OCI-LY3 (cell line): ENCODE measurements around the gene TPRG1.

Experiments
- H2AFZ ChIP-seq: fragments of 200-600, 300-600 bp; shearing (Covaris generic); 2 replicates; pipeline ENCODE4 v1.6.0; 2014; ENCODE audit warnings: antibody characterized with exemption, low read depth, low read length
- H3K27ac ChIP-seq: fragments of 200-600, 300-600 bp; sonication (generic); 2 replicates; pipeline ENCODE4 v1.5.1; 2014; ENCODE audit warnings: mild to moderate bottlenecking, low read length, moderate library complexity, mixed read lengths
- H3K27me3 ChIP-seq: fragments of 200-600, 300-600 bp; sonication (generic); 2 replicates; pipeline ENCODE4 v1.6.1; 2014; ENCODE audit warnings: low read depth, low read length, mixed read lengths
- H3K36me3 ChIP-seq: fragments of 200-600, 300-600 bp; sonication (generic); replicated peaks from 2 replicates; pipeline ENCODE3; 2014; ENCODE audit warnings: low read depth, low read length, mixed read lengths
- H3K4me1 ChIP-seq: fragments of 300-600, 200-600 bp; sonication (generic); 2 replicates; pipeline ENCODE4 v1.6.1; 2014; ENCODE audit warnings: low read length, mixed read lengths
- H3K4me2 ChIP-seq: fragments of 200-600, 300-600 bp; sonication (generic); 2 replicates; pipeline ENCODE4 v1.6.1; 2014; ENCODE audit warnings: low read length, mixed read lengths
- H3K4me3 ChIP-seq: fragments of 300-600, 200-600 bp; sonication (generic); 2 replicates; pipeline ENCODE4 v1.5.1; 2014; ENCODE audit warnings: antibody characterized with exemption, mild to moderate bottlenecking, low read length, moderate library complexity
- H3K79me2 ChIP-seq: fragments of 300-600, 200-600 bp; shearing (Covaris generic); 2 replicates; pipeline ENCODE4 v1.6.1; 2014; ENCODE audit warnings: mild to moderate bottlenecking, low read length, mixed read lengths
- H3K9ac ChIP-seq: fragments of 300-600, 200-600 bp; shearing (Covaris generic); 2 replicates; pipeline ENCODE4 v1.6.0; 2014; ENCODE audit warnings: mild to moderate bottlenecking, low read length, moderate library complexity
- H3K9me3 ChIP-seq: fragments of 200-600, 300-600 bp; shearing (Covaris generic); 2 replicates; pipeline ENCODE4 v1.6.1; 2014; ENCODE audit warnings: low read length, mixed read lengths; ENCODE audit not compliant: insufficient read depth
- H4K20me1 ChIP-seq: fragments of 200-600, 300-600 bp; sonication (generic); 2 replicates; pipeline ENCODE4 v1.6.1; 2016; ENCODE audit warnings: low read length, mixed read lengths; ENCODE audit not compliant: insufficient read depth
- EZH2phosphoT487 ChIP-seq: fragments of 200-600 bp; shearing (Covaris generic); IDR thresholded peaks from 2 replicates; pipeline ENCODE4 v1.6.1; 2018; ENCODE audit warnings: antibody characterized with exemption, mixed run types, low read depth
- TF ChIP-seq, protein P1 (sequence below): fragments of 200-600, 300-600 bp; sonication (generic); IDR thresholded peaks from 2 replicates; pipeline ENCODE4 v1.5.1; 2014; ENCODE audit warnings: antibody characterized with exemption, low read length, low read depth

TPRG1 gene

DNA sequence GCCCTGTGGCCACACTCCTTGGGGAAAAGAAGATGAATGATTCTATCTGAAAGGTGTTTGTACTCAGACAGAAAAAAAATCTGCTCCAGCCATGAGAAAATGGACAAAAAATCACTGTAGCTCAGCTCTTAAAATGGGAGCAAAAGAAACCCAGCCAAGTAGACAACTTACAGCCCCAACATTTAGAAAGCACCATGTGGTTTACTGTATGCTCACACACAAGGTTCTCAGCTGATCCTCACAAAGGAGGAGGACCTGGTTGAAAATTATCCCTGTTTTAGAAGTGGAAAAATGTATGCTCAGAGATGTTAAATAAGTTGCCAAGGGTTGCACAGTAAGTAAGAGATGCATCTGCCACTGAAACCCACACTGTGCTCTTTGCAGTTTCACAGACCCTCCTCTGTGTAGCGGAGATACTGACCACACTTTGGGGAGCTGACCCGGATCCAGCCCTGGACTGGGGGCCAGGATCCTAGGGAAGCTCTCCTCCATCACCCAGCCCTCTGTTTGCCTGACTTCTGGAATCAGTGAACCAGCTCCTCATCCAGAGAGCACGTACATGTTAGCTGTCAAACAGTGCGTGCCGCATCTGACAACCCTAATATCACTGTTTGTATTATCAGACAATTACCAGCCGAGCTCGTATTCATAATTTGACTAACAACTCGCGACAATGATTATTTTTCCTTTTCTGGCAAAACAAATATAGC, 32.7 kb upstream of the TPRG1 start:
- no peaks in the 10 kb centered on the region for H3K27me3 ChIP-seq
- no peaks in the 10 kb centered on the region for H3K9me3 ChIP-seq
- no peak overlapping the region for H3K4me3 ChIP-seq
- H3K27ac ChIP-seq, result no peak overlapping the region
- H2AFZ ChIP-seq, result no peak overlapping the region
- no peaks in the 10 kb centered on the region for H3K36me3 ChIP-seq
- H3K4me2 ChIP-seq, result no peak overlapping the region
- peaks cover 21% of the 10 kb centered on the region for H3K4me1 ChIP-seq
- no peaks in the 10 kb centered on the region for H3K79me2 ChIP-seq
- no peak overlapping the region for H3K9ac ChIP-seq
- H4K20me1 ChIP-seq, result no peaks in the 10 kb centered on the region
- no peak for TF ChIP-seq EZH2phosphoT487
- TF ChIP-seq, protein P1, sequence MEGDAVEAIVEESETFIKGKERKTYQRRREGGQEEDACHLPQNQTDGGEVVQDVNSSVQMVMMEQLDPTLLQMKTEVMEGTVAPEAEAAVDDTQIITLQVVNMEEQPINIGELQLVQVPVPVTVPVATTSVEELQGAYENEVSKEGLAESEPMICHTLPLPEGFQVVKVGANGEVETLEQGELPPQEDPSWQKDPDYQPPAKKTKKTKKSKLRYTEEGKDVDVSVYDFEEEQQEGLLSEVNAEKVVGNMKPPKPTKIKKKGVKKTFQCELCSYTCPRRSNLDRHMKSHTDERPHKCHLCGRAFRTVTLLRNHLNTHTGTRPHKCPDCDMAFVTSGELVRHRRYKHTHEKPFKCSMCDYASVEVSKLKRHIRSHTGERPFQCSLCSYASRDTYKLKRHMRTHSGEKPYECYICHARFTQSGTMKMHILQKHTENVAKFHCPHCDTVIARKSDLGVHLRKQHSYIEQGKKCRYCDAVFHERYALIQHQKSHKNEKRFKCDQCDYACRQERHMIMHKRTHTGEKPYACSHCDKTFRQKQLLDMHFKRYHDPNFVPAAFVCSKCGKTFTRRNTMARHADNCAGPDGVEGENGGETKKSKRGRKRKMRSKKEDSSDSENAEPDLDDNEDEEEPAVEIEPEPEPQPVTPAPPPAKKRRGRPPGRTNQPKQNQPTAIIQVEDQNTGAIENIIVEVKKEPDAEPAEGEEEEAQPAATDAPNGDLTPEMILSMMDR, result no peak

DNA sequence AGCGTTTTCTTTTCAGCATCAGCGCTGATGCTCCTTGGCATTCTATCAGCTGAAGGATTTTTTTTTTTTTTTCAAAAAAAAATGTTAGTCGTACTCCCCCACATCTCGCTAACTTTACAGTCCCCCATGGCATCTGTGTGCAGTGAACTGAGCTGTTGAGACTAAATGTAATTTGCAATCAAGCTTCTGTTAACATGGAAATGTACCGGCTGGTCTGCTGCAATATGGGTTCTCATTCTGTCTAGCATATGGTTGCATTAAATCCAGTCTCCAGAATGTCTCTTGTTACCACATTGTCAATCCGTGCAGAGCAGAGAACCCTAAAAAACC, 32.2 kb upstream of the TPRG1 start:
- TF ChIP-seq, protein P1, result no peak
- Histone ChIP-seq H3K27me3 (no peaks in the 10 kb centered on the region), H2AFZ (no peak overlapping the region), H3K9ac (no peak overlapping the region), H3K4me3 (no peak overlapping the region), H3K4me1 (peaks cover 26% of the 10 kb centered on the region), H3K27ac (no peak overlapping the region), H3K9me3 (no peaks in the 10 kb centered on the region), H4K20me1 (no peaks in the 10 kb centered on the region), H3K36me3 (no peaks in the 10 kb centered on the region), H3K79me2 (no peaks in the 10 kb centered on the region), H3K4me2 (no peak overlapping the region)

DNA sequence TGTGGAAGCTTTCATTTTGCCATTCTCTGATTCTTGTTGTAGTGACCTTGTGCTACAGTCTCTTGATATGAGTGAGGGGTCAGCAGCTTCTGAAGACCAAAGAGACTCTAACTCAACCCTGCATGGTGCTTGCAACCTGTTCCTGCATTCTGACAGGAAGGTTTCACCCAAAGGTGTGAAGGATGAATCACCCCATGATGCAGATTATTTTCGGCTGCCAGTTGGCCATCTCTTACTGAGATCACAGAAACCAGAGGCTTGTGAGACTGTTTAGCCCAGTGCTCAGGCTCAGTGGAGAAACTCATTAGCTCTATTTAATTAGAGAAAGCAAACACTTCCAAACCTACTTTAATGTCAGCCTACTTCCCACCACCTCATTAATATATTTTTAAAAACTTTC, 29.2 kb upstream of the TPRG1 start:
- Histone ChIP-seq H3K9me3 (no peaks in the 10 kb centered on the region), H3K4me3 (no peak overlapping the region), H3K9ac (no peak overlapping the region), H3K27ac (no peak overlapping the region), H3K36me3 (no peaks in the 10 kb centered on the region), H3K79me2 (no peaks in the 10 kb centered on the region), H2AFZ (no peak overlapping the region), H3K4me2 (no peak overlapping the region), H4K20me1 (no peaks in the 10 kb centered on the region), H3K4me1 (peaks cover 31% of the 10 kb centered on the region), H3K27me3 (no peaks in the 10 kb centered on the region)
- TF ChIP-seq, protein P1, result no peak
- no peak for TF ChIP-seq EZH2phosphoT487

DNA sequence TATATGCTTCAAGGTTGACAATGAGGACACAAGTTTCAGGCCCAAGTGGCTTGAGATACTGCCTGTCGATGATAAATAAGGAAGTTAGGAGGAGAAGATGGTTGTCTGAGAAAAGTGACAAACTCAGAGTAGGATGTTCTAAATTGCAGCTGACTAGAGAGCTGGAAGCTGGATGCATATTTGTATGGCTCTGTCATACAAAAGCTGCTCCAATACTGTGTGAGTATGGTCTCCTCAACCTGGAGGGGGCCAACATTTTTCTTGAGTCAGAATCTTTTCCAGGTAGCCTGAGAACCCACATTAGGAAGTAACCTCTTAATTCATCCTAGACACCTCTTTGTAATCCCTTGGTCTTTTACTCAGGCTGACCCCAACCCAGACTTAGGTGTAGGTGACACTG, 28.4 kb upstream of the TPRG1 start:
- H3K4me3 ChIP-seq, result no peak overlapping the region
- no peak overlapping the region for H3K27ac ChIP-seq
- no peak overlapping the region for H3K4me2 ChIP-seq
- H3K9me3 ChIP-seq, result no peaks in the 10 kb centered on the region
- H3K79me2 ChIP-seq, result no peaks in the 10 kb centered on the region
- TF ChIP-seq, protein P1, result no peak
- H3K4me1 ChIP-seq, result peaks cover 38% of the 10 kb centered on the region
- no peak overlapping the region for H2AFZ ChIP-seq
- H4K20me1 ChIP-seq, result no peaks in the 10 kb centered on the region
- H3K9ac ChIP-seq, result no peak overlapping the region
- no peaks in the 10 kb centered on the region for H3K27me3 ChIP-seq
- H3K36me3 ChIP-seq, result no peaks in the 10 kb centered on the region
